HUDEP-2 (cell line): ENCODE data around the gene MRPL38.

Experiments
- DNase-seq, 76 experiments: peaks; one replicate each; lab custom pipeline; 2025; ENCODE audit not compliant: unreplicated experiment in 76 of 76; lab: John Stamatoyannopoulos, UW

MRPL38 gene

GRCh38 chr17:75897160-75898019 is 7.3 kb downstream of the MRPL38 start:
- DNase-seq: no peak

DNA sequence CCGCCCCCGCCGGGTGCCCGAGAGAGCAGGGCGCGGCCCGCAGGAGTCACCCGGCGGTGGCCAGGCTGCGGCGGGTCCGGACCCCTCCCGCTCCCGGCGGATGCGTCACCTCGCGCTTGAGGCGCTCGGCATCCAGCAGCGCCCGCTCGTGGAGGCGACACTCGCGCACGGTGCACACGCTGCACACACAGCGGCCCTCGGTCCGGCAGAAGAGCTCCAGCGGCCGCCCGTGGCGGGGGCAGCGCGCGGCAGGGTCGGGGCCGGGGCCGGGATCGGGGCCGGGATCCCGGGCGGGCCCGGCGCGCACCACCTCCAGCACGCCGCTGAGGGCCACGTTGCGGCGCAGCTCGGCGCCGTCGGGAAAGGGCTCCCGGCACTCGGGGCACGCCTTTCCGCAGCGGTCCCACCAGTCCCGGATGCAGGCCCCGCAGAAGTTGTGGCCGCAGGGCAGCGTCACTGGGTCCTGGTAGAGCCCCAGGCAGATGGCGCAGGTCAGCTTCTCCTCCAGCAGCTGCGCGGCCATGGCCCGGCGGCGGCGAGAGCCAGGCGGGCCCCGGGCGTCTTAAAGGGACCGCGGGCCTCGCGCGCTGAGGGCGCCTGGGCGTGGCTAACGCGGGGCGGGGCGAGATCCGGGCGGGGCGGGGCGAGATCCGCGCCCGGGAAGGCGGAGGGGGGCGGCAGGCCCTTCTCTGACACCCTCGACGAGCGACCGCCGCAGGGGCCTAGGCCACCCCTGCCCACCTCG is 8.1 kb downstream of the MRPL38 start, which contains the start of gene TRIM65:
TRIM65 (minus strand) TSS at position 537 of the 745 bp plus-strand sequence; CDS start at position 523, 14 bp downstream.
- DNase-seq: peak in 69 of 76 experiments; percentile 14 to 83 (median 63)

- peak in 5 of 76 experiments; percentile 16 to 25 (median 19) for DNase-seq
These were observed 9.1 kb downstream of the MRPL38 start for GRCh38 chr17:75895370-75896155.

GRCh38 chr17:75894049-75894733 is 10.5 kb downstream of the MRPL38 start:
- DNase-seq: no peak

GRCh38 chr17:75893305-75894048 is 11.2 kb downstream of the MRPL38 start:
- DNase-seq: no peak

GRCh38 chr17:75892556-75893224 is 12.0 kb downstream of the MRPL38 start:
- DNase-seq: no peak

DNA sequence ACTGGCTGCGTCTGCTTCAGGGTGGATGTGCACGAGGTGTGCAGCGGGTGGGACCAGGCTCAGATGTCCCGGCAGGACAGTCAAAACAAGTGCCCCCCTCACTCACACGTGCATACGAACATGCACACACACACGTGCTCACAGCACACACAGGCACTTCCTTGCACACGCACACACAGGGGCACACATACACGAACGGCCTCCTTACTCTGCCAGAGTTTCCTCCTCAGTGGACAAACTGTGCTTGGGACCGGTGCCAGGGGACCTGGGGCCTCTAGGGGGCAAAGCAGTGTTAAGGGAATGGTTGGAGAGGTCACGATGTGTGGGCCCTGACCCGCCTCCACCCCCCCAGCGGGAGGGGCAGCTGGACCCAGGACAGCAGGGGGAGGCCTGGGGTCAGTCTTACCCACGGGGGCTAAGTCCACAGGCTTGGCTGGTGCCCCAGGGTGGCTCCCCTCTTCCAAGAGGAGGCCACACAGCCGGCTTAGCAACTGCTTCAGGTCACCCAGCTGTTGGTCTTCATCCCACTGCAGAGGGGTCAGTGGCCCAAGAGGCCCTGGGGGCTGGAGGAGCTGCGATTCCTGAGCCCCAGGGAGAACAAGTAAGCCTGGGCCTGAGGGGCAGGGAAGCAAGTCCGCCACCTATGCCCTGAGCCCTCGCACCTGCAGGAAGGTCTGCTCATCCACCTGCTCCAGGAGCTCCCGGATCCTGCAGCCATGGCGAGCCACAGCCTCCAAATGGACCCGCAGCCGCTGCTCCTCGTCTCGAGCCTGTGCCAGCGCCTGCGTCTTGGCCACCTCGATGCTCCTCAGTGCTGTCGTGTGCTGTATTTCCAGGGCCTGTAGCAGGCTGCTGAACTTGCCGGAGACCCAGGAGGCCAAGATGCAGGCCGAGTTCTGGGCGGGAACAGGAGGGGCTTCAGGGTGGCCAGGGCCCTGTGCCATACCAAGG is 12.8 kb downstream of the MRPL38 start:
- no peak for DNase-seq

- DNase-seq: no peak
These were observed 13.6 kb downstream of the MRPL38 start for GRCh38 chr17:75891022-75891604.

DNA sequence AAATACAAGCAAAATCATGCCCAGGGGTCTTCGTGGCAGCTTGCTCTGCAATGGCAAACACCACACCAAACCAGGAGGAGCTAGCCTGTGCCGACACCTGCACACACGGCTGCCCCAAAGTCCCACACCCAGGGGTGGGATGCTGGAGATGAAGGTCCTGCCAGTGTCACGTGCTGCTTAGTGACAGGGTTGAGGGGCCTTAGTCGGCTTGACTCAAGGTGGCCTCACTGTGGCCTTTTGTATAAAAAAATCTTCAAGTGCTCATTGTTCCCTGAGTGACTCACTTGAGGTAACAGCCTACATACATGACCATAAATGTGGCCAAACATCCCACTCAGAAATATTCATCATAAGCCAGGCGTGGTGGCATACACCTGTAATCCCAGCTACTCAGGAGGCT is 15.2 kb downstream of the MRPL38 start:
- DNase-seq: no peak

- no peak for DNase-seq
These were observed 16.2 kb downstream of the MRPL38 start for GRCh38 chr17:75888484-75888883.

DNA sequence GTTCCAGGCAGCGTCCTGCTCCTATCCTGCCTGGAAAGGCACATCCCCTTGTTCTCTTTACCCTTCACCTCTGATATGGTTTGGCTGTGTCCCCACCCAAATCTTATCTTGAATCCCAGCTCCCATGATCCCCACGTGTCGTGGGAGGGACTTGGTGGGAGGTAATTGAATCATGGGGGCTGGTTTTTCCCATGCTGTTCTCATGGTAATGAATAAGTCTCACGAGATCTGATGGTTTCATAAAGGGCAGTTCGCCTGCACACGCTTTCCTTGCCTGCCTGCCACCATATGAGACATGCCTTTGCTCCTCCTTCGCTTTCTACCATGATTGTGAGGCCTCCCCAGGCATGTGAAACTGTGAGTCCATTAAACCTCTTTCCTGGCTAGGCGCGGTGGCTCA is 18.8 kb downstream of the MRPL38 start:
- DNase-seq: peak in 8 of 76 experiments; percentile 15 to 37 (median 26)

GRCh38 chr17:75885431-75885830 is 19.3 kb downstream of the MRPL38 start:
- DNase-seq: no peak

GRCh38 chr17:75881678-75882454 is 22.8 kb downstream of the MRPL38 start:
- peak in 3 of 76 experiments; percentile 8 to 29 (median 26) for DNase-seq

- DNase-seq: peak in 6 of 76 experiments; percentile 13 to 32 (median 24)
These were observed 24.4 kb downstream of the MRPL38 start for GRCh38 chr17:75880266-75880665.

DNA sequence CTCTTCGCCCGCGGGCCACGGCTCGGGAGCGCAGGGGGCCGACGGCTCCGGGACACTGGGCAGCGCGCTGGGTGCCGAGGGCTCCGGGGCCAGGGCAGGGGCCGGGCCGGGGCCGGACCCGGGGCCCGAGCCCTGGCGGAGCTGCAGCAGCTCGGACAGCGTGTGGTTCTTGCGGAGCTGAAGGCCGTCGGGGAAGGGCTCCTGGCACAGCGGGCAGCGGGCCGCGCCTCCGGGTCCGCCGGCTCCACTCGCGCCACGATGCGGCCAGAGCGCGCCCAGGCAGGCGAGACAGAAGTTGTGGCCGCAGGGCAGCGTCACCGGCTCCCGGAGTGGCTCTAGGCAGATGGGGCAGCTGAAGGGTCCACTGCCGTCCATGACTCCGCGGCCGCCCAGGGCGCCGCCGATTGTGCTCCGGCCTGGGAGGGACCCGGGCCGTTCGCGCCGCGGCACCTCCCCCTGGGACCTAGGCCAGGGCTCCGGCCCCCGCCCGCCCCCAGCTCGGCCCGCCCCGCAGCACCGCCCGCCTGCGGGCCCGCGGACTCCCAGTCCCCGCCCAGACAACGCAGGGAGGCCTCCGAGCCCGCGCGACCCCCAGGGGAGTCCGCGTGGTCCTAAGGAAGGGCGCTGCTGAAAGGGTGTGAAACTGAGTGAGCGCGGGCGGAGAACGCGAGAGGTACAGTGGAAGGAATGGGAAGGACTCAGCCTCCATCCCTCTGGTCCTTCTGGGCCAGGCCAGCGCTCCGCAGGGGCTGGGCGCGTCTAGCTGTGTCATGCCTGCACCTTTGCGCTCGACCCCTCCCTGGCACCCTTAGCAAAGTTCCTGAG is 26.3 kb downstream of the MRPL38 start, which contains the start of gene TRIM47:
TRIM47 (minus strand) TSS at position 408 of the 825 bp plus-strand sequence; CDS start at position 375, 33 bp downstream.
- DNase-seq: peak in 9 of 76 experiments; percentile 22 to 46 (median 33)

GRCh38 chr17:75877752-75878173 is 26.9 kb downstream of the MRPL38 start:
- DNase-seq: peak in 51 of 76 experiments; percentile 9 to 72 (median 47)
